ENCODE measurements around the gene FUT7. TPM values are rescaled to one million over a fixed set of nuclear protein-coding genes. Genes with fewer than 3 reads are reported as not detected.
A peak's percentile ranks its signal among the peaks of the same experiment; 100 is the strongest.

FUT7 gene
- total and polyA plus RNA-seq, 2 of the 8 experiments (the other 6 are each of a cell fraction or from before 2014, with no cell fraction given) = not detected

DNA sequence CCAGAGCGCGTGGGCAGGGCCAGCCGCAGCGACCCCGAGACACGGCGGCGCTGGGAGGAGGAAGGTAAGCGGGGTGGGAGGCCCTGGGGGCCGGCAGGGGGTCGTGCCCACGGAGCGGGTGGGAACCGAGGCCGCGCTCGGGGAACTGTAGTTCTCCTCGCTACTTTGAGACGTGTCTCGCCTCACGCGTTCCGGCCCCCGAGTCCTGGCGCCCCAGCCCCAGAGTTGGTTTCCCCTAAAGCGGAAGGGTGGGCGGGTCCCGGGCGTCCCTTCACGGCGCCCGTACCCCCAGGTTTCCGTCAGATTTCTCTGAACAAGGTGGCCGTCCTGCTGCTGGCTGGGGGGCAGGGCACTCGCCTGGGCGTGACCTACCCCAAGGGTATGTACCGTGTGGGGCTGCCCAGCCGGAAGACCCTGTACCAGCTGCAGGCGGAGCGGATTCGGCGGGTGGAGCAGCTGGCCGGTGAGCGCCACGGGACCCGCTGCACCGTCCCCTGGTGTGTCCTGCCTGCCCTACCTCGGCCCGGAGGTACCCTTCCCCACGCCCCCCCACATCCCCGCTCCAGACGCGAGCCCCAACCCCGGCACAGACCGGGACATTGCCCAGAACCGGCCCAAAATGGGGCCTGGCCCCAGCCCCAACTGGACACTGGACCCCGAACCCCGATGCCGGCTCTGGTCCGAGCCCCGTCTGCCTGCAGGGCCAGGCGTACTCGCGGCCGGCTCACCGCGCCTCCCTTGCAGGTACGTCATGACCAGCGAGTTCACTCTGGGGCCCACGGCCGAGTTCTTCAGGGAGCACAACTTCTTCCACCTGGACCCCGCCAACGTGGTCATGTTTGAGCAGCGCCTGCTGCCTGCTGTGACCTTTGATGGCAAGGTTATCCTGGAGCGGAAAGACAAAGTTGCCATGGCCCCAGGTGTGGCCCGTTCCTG lies 46.1 kb upstream of the FUT7 start:
- Histone ChIP-seq H3K23me2 (ENCODE audit: low read depth, low read length) (peaks cover 13% of the 10 kb centered on the region; the same call in 1 of the 2 replicates), H3K79me1 (ENCODE audit: low read depth, low read length) (no peaks in the 10 kb centered on the region), H3K4ac (replicated peaks; ENCODE audit: insufficient read length, low read depth, low read length) (no peak overlapping the region), H3K79me2 (ENCODE audit: control insufficient read depth in 1 of 2, insufficient read depth in 2 of 2, low read length in 2 of 2) (no peaks in the 10 kb centered on the region), H3K23ac (ENCODE audit: insufficient read length) (no peak overlapping the region), H3K4me2 (ENCODE audit: insufficient read depth in 1 of 2, low read depth in 2 of 2, low read length in 2 of 2) (peak overlapping the region; percentile 97 to 99), H2AFZ (ENCODE audit: low read length) (no peak overlapping the region; the same call in 1 of the 2 replicates), H3K14ac (ENCODE audit: insufficient read length) (no peak overlapping the region), H3K18ac (ENCODE audit: extremely low read depth, low read length) (no peak overlapping the region; the same call in 1 of the 2 replicates), H3K4me1 (replicated peaks in 1 of 4; ENCODE audit: control insufficient read depth in 3 of 4, insufficient read depth in 4 of 4, low read length in 3 of 4) (peaks cover 0 to 20% (median 12%) of the 10 kb centered on the region in 4 experiments; a peak in 6 of 7 replicates), H3K9me3 (ENCODE audit: insufficient read depth in 2 of 2, low read depth in 1 of 2, low read length in 1 of 2) (no peaks in the 10 kb centered on the region), H3K27ac (ENCODE audit: low read depth, low read length) (no peak overlapping the region), H4K91ac (replicated peaks; ENCODE audit: insufficient read length, low read length) (no peak overlapping the region), H4K8ac (ENCODE audit: extremely low read depth, insufficient read depth, low read length) (peak overlapping the region; percentile 11; the same call in 1 of the 2 replicates), H2BK12ac (ENCODE audit: low read depth, low read length) (no peak overlapping the region), H3K36me3 (ENCODE audit: control insufficient read depth in 2 of 4, insufficient read depth in 4 of 4, low read length in 3 of 4) (no peaks in the 10 kb centered on the region; a peak in 1 of 8 replicates), H2AK5ac (ENCODE audit: low read depth, low read length) (no peak overlapping the region), H2BK5ac (ENCODE audit: low read depth, low read length) (no peak overlapping the region), H4K20me1 (replicated peaks in 1 of 2; ENCODE audit: control insufficient read depth in 1 of 2, insufficient read depth in 2 of 2, low read length in 2 of 2) (peaks cover 0 to 7% of the 10 kb centered on the region in 2 experiments), H4K5ac (ENCODE audit: insufficient read length, low read depth, low read length) (no peak overlapping the region), H3K56ac (replicated peaks; ENCODE audit: insufficient read length, low read depth, low read length) (no peak overlapping the region), H3K27me3 (replicated peaks in 1 of 4; ENCODE audit: control insufficient read depth in 3 of 4, extremely low read depth in 1 of 4, insufficient read depth in 3 of 4, low read length in 3 of 4) (peaks cover 20 to 52% (median 34%) of the 10 kb centered on the region in 4 experiments), H2BK20ac (ENCODE audit: low read length) (no peak overlapping the region), H3K9ac (replicated peaks in 1 of 4; ENCODE audit: extremely low read depth in 1 of 4, low read depth in 3 of 4, low read length in 3 of 4) (no peak overlapping the region), H3K4me3 (ENCODE audit: extremely low read depth in 1 of 4, insufficient read depth in 2 of 4, low read depth in 3 of 4, low read length in 4 of 4) (peak overlapping the region; percentile 33 to 57 (median 42)), H2BK15ac (ENCODE audit: low read length) (peak overlapping the region; percentile 72; the same call in 1 of the 2 replicates), H2BK120ac (replicated peaks; ENCODE audit: low read depth, low read length) (no peak overlapping the region)
- DNase-seq (ENCODE audit: low read depth in 1 of 2, low spot score in 2 of 2) (no peak), FAIRE-seq (no peak)
- POLR2A ChIA-PET (ENCODE audit: partially characterized antibody) = interaction anchor here (1.1 to 1.4 kb wide), 2 partner anchors 9 kb away, joined by 4 to 7 read pairs; partner anchors contain the start of gene MAN1B1
- TF ChIP-seq SRF (IDR thresholded peaks at IDR 0.05; ENCODE audit: low read depth, low read length) (no peak), SUZ12 (IDR thresholded peaks at IDR 0.05; ENCODE audit: low read length) (peak; percentile 87), RNF2 (IDR thresholded peaks at IDR 0.05; ENCODE audit: borderline replicate concordance, low read depth, low read length, missing control alignments, poor library complexity, severe bottlenecking) (peak; percentile 51), SP2 (IDR thresholded peaks at IDR 0.05; ENCODE audit: low read length) (no peak), HDAC6 (IDR thresholded peaks at IDR 0.05; ENCODE audit: low read depth, low read length) (no peak), EZH2 (IDR thresholded peaks at IDR 0.05; ENCODE audit: low read depth, low read length, severe bottlenecking) (peak; percentile 90)
- 12% methylated on average over 37 of the region's 76 CpGs; no CpG with 5 or more reads in 1 of the 2 experiments for WGBS, 2 experiments (ENCODE audit: extremely low coverage in 1 of 2, insufficient coverage in 1 of 2, insufficient read length in 1 of 2, insufficient replicate concordance in 2 of 2, low coverage in 1 of 2, low lambda C conversion rate in 2 of 2, missing lambda C conversion rate in 1 of 2)
- CTCF ChIA-PET (ENCODE audit: partially characterized antibody) = interaction anchor here (2.3 to 4.6 kb wide), 3 partner anchors 9 to 49 kb away, joined by 10 to 27 read pairs (median 19); partner anchors contain the start of genes ABCA2 and NPDC1
